GM23338 (cell line): ENCODE results near the gene KCNMA1. TPM values are rescaled to one million over a fixed set of nuclear protein-coding genes. Genes with fewer than 3 reads are reported as not detected.

Experiments
- ATAC-seq: fragments of 200-7000 bp; cut with Tn5 transposase; 3 replicates; pipeline ENCODE4 v1.9.1; 2020
- DNase-seq: peaks from one replicate; pipeline ENCODE4 v3.0.0-alpha.2; 2015; ENCODE audit warnings: low spot score
- H2AFZ ChIP-seq: fragments of 200-600 bp; sonication (generic); 2 replicates; pipeline ENCODE4 v1.8.0; 2016; ENCODE audit warnings: antibody characterized with exemption, mild to moderate bottlenecking, moderate library complexity
- H3F3A ChIP-seq: fragments of 200-600 bp; sonication (generic); replicated peaks from 2 replicates; pipeline ENCODE4 v1.8.0; 2017; ENCODE audit warnings: antibody characterized with exemption, mixed run types, low read depth
- H3K27ac ChIP-seq: fragments of 200-600 bp; sonication (generic); 2 replicates; pipeline ENCODE4 v1.6.1; 2016; ENCODE audit warnings: low read depth
- H3K27me3 ChIP-seq: fragments of 200-600 bp; sonication (generic); 2 replicates; pipeline ENCODE4 v1.8.0; 2016; ENCODE audit warnings: mild to moderate bottlenecking, mixed run types, moderate library complexity; ENCODE audit not compliant: insufficient read depth
- H3K36me3 ChIP-seq: fragments of 200-600 bp; sonication (generic); 2 replicates; pipeline ENCODE4 v1.8.0; 2016; ENCODE audit warnings: mild to moderate bottlenecking; ENCODE audit not compliant: insufficient read depth
- H3K4me1 ChIP-seq: fragments of 200-600 bp; sonication (generic); 2 replicates; pipeline ENCODE4 v1.8.0; 2016; ENCODE audit warnings: mild to moderate bottlenecking, moderate library complexity; ENCODE audit not compliant: insufficient read depth
- H3K4me2 ChIP-seq: fragments of 200-600 bp; sonication (generic); 2 replicates; pipeline ENCODE4 v1.7.1; 2017; ENCODE audit warnings: mixed run types
- H3K4me3 ChIP-seq: fragments of 200-600 bp; sonication (generic); 2 replicates; pipeline ENCODE4 v1.6.1; 2016; ENCODE audit warnings: mixed run types
- H3K79me2 ChIP-seq: fragments of 200-600 bp; sonication (generic); replicated peaks from 2 replicates; pipeline ENCODE4 v1.8.0; 2017; ENCODE audit warnings: mild to moderate bottlenecking; ENCODE audit not compliant: insufficient read depth
- H3K9me2 ChIP-seq: fragments of 200-600 bp; sonication (generic); 2 replicates; pipeline ENCODE4 v1.8.0; 2017; ENCODE audit not compliant: insufficient read depth
- H4K20me1 ChIP-seq: fragments of 200-600 bp; sonication (generic); replicated peaks from 2 replicates; pipeline ENCODE4 v1.8.0; 2017; ENCODE audit warnings: mild to moderate bottlenecking; ENCODE audit not compliant: insufficient read depth
- H3K27ac Mint-ChIP-seq: 2 replicates; pipeline ENCODE4 v1.8.0; 2020; ENCODE audit warnings: inconsistent platforms, mild to moderate bottlenecking, moderate library complexity, mixed read lengths
- H3K27me3 Mint-ChIP-seq: 3 replicates; pipeline ENCODE4 v1.8.0; 2022; ENCODE audit warnings: low read depth, mild to moderate bottlenecking, moderate library complexity, mixed read lengths, inconsistent platforms; ENCODE audit not compliant: insufficient read depth, poor library complexity
- H3K36me3 Mint-ChIP-seq: 3 replicates; pipeline ENCODE4 v1.8.0; 2021; ENCODE audit warnings: low read depth, mild to moderate bottlenecking, inconsistent platforms, moderate library complexity, mixed read lengths
- H3K4me1 Mint-ChIP-seq: 3 replicates; pipeline ENCODE4 v1.8.0; 2020; ENCODE audit warnings: mild to moderate bottlenecking, inconsistent platforms, mixed read lengths
- H3K4me3 Mint-ChIP-seq: 3 replicates; pipeline ENCODE4 v1.8.0; 2021; ENCODE audit warnings: moderate library complexity, mild to moderate bottlenecking, inconsistent platforms, mixed read lengths
- H3K9me3 Mint-ChIP-seq: 3 replicates; pipeline ENCODE4 v1.8.0; 2020; ENCODE audit warnings: moderate library complexity, mild to moderate bottlenecking, inconsistent platforms, mixed read lengths
- CREB1 ChIP-seq: fragments of 250-450 bp; sonication (Bioruptor Pico); IDR thresholded peaks from 2 replicates; pipeline ENCODE4 v1.5.0; 2020; ENCODE audit warnings: low read depth, mild to moderate bottlenecking, moderate library complexity
- ETS1 ChIP-seq: IDR thresholded peaks from 2 replicates; pipeline ENCODE4 v1.6.1; 2016; ENCODE audit warnings: antibody characterized with exemption
- EZH2 ChIP-seq: fragments of 200-600 bp; sonication (generic); IDR thresholded peaks from one replicate; pipeline ENCODE4 v1.8.0; 2017; ENCODE audit warnings: antibody characterized with exemption, mild to moderate bottlenecking, low read depth; ENCODE audit not compliant: unreplicated experiment
- EZH2phosphoT487 ChIP-seq: fragments of 200-600 bp; sonication (generic); IDR thresholded peaks from one replicate; pipeline ENCODE4 v1.8.1; 2018; ENCODE audit warnings: antibody characterized with exemption; ENCODE audit not compliant: unreplicated experiment
- JUNB ChIP-seq: IDR thresholded peaks from one replicate; pipeline ENCODE4 v1.6.1; 2016; ENCODE audit warnings: antibody characterized with exemption; ENCODE audit not compliant: unreplicated experiment
- NANOG ChIP-seq: IDR thresholded peaks from 2 replicates; pipeline ENCODE4 v1.6.1; 2016; ENCODE audit warnings: antibody characterized with exemption, borderline replicate concordance
- POLR2AphosphoS5 ChIP-seq: IDR thresholded peaks from 2 replicates; pipeline ENCODE4 v1.6.1; 2016; ENCODE audit warnings: antibody characterized with exemption, low read depth
- STAT1 ChIP-seq: IDR thresholded peaks from one replicate; pipeline ENCODE4 v1.6.1; 2016; ENCODE audit warnings: antibody characterized with exemption; ENCODE audit not compliant: unreplicated experiment
- ZNF114 ChIP-seq: fragments of 250-450 bp; sonication (Bioruptor Pico); IDR thresholded peaks from 2 replicates; pipeline ENCODE4 v1.5.0; 2020; ENCODE audit warnings: mild to moderate bottlenecking, moderate library complexity
- ZNF331 ChIP-seq: fragments of 250-450 bp; sonication (Bioruptor Pico); IDR thresholded peaks from 2 replicates; pipeline ENCODE4 v1.5.0; 2020; ENCODE audit warnings: low read depth, mild to moderate bottlenecking, moderate library complexity
- ZNF462 ChIP-seq: fragments of 250-450 bp; sonication (Bioruptor Pico); IDR thresholded peaks from 2 replicates; pipeline ENCODE4 v1.5.0; 2020; ENCODE audit warnings: mild to moderate bottlenecking, moderate library complexity
- polyA plus RNA-seq: library from polyadenylated mRNA; unstranded; fragments of >200 nt; fragmentation: Nextera tagmentation; extraction: Ambion mirVana; gene quantifications from 2 replicates; pipeline ENCODE4 v1.2.1, GENCODE V29; 2016
- total RNA-seq: library from RNA; depleted of rRNA; stranded (reverse); fragments of >200 nt; shearing (Covaris generic); gene quantifications from 2 replicates; pipeline ENCODE4 v1.2.3, GENCODE V29; 2014
- TF ChIP-seq, protein P1 (sequence below): IDR thresholded peaks from one replicate; pipeline ENCODE4 v1.6.1; 2018; ENCODE audit warnings: antibody characterized with exemption; ENCODE audit not compliant: unreplicated experiment
- TF ChIP-seq, protein P2 (sequence below), 2 experiments: fragments of 200-600 bp in 1 of 2; sonication (generic) in 1 of 2; conservative IDR thresholded peaks; 2 replicates each; pipeline versions ENCODE4 v1.5.1 to v1.6.1; 2016 to 2017; ENCODE audit warnings: antibody characterized with exemption in 2 of 2, low read depth in 2 of 2, mild to moderate bottlenecking in 2 of 2, moderate library complexity in 1 of 2

The KCNMA1 gene
- total and polyA plus RNA-seq, 2 experiments from 2014 or later, result 8.2 to 9.0 TPM

GRCh38 chr10:77463967-77464745 is 173.5 kb downstream of the KCNMA1 start:
- no peaks in the 10 kb centered on the region for H3K9me3 Mint-ChIP-seq
- Histone ChIP-seq H3K4me3 (no peak overlapping the region), H3K27ac (no peak overlapping the region), H4K20me1 (no peaks in the 10 kb centered on the region), H3K27me3 (no peaks in the 10 kb centered on the region), H3K4me1 (peaks cover 6% of the 10 kb centered on the region; the same call in 1 of the 2 replicates), H3K79me2 (no peaks in the 10 kb centered on the region), H3K9me2 (no peaks in the 10 kb centered on the region), H2AFZ (no peak overlapping the region), H3K4me2 (no peak overlapping the region), H3F3A (no peaks in the 10 kb centered on the region), H3K36me3 (no peaks in the 10 kb centered on the region)
- no peak for DNase-seq
- no peaks in the 10 kb centered on the region for H3K36me3 Mint-ChIP-seq
- H3K27me3 Mint-ChIP-seq, result peaks cover 1% of the 10 kb centered on the region
- no peak overlapping the region; the same call in 1 of the 2 replicates for H3K27ac Mint-ChIP-seq
- H3K4me1 Mint-ChIP-seq, result peaks cover 7% of the 10 kb centered on the region
- no peak for ATAC-seq
- TF ChIP-seq EZH2phosphoT487, result no peak
- no peak for TF ChIP-seq NANOG
- TF ChIP-seq POLR2AphosphoS5, result no peak
- no peak for TF ChIP-seq ZNF114
- TF ChIP-seq ZNF331, result no peak
- no peak for TF ChIP-seq CREB1 (CRISPR knock-in tag)
- no peak for TF ChIP-seq ZNF462 (CRISPR knock-in tag)
- TF ChIP-seq, protein P1, sequence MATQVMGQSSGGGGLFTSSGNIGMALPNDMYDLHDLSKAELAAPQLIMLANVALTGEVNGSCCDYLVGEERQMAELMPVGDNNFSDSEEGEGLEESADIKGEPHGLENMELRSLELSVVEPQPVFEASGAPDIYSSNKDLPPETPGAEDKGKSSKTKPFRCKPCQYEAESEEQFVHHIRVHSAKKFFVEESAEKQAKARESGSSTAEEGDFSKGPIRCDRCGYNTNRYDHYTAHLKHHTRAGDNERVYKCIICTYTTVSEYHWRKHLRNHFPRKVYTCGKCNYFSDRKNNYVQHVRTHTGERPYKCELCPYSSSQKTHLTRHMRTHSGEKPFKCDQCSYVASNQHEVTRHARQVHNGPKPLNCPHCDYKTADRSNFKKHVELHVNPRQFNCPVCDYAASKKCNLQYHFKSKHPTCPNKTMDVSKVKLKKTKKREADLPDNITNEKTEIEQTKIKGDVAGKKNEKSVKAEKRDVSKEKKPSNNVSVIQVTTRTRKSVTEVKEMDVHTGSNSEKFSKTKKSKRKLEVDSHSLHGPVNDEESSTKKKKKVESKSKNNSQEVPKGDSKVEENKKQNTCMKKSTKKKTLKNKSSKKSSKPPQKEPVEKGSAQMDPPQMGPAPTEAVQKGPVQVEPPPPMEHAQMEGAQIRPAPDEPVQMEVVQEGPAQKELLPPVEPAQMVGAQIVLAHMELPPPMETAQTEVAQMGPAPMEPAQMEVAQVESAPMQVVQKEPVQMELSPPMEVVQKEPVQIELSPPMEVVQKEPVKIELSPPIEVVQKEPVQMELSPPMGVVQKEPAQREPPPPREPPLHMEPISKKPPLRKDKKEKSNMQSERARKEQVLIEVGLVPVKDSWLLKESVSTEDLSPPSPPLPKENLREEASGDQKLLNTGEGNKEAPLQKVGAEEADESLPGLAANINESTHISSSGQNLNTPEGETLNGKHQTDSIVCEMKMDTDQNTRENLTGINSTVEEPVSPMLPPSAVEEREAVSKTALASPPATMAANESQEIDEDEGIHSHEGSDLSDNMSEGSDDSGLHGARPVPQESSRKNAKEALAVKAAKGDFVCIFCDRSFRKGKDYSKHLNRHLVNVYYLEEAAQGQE, result no peak
- no peak for TF ChIP-seq EZH2
- TF ChIP-seq, protein P2, sequence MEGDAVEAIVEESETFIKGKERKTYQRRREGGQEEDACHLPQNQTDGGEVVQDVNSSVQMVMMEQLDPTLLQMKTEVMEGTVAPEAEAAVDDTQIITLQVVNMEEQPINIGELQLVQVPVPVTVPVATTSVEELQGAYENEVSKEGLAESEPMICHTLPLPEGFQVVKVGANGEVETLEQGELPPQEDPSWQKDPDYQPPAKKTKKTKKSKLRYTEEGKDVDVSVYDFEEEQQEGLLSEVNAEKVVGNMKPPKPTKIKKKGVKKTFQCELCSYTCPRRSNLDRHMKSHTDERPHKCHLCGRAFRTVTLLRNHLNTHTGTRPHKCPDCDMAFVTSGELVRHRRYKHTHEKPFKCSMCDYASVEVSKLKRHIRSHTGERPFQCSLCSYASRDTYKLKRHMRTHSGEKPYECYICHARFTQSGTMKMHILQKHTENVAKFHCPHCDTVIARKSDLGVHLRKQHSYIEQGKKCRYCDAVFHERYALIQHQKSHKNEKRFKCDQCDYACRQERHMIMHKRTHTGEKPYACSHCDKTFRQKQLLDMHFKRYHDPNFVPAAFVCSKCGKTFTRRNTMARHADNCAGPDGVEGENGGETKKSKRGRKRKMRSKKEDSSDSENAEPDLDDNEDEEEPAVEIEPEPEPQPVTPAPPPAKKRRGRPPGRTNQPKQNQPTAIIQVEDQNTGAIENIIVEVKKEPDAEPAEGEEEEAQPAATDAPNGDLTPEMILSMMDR (conservative IDR thresholded peaks at IDR 0.05; ENCODE audit: low read depth in 2 of 2), result no peak
- TF ChIP-seq STAT1, result no peak
- no peak for TF ChIP-seq ETS1
- no peak for TF ChIP-seq JUNB
- no peak overlapping the region for H3K4me3 Mint-ChIP-seq
